Aorta (tissue), 5 donors: ENCODE results near the gene SNX30. TPM values are rescaled to one million over a fixed set of nuclear protein-coding genes. Genes with fewer than 3 reads are reported as not detected.

Experiments used
- ATAC-seq: fragments of 200-7000 bp; cut with Tn5 transposase; one replicate; pipeline ENCODE4 v1.9.1; 2022; ENCODE audit warnings: moderate library complexity; ENCODE audit not compliant: low FRiP score
- DNase-seq, 2 donors: peaks; one replicate each; pipeline ENCODE4 v3.0.0-alpha.2; 2020
- H3K27ac ChIP-seq, 2 donors: one replicate each; pipeline ENCODE4 v1.5.1; 2013; ENCODE audit warnings: low read length in 2 of 2, mild to moderate bottlenecking in 2 of 2, moderate library complexity in 2 of 2, control low read depth in 1 of 2, inconsistent platforms in 1 of 2, low read depth in 1 of 2
- H3K27me3 ChIP-seq, 2 donors: one replicate each; pipeline ENCODE4 v1.6.1; 2013; ENCODE audit warnings: control low read depth in 1 of 2, low read length in 1 of 2, mild to moderate bottlenecking in 1 of 2, moderate library complexity in 1 of 2; ENCODE audit not compliant: insufficient read depth in 2 of 2, control insufficient read depth in 1 of 2
- H3K36me3 ChIP-seq, 2 donors: one replicate each; pipeline ENCODE4 v1.6.1; 2013; ENCODE audit warnings: control low read depth in 1 of 2, low read length in 1 of 2, mild to moderate bottlenecking in 1 of 2; ENCODE audit not compliant: insufficient read depth in 2 of 2, control insufficient read depth in 1 of 2
- H3K4me1 ChIP-seq, 2 donors: one replicate each; pipeline ENCODE4 v1.6.1; 2013; ENCODE audit warnings: low read length in 2 of 2, control low read depth in 1 of 2, mild to moderate bottlenecking in 1 of 2, moderate library complexity in 1 of 2; ENCODE audit not compliant: insufficient read depth in 2 of 2, control insufficient read depth in 1 of 2
- H3K4me3 ChIP-seq, 2 donors: one replicate each; pipeline ENCODE4 v1.5.1; 2013; ENCODE audit warnings: low read length in 2 of 2, control low read depth in 1 of 2, mild to moderate bottlenecking in 1 of 2
- H3K9me3 ChIP-seq: one replicate; pipeline ENCODE4 v1.6.1; 2013; ENCODE audit warnings: mild to moderate bottlenecking, low read length; ENCODE audit not compliant: control insufficient read depth
- WGBS, 2 donors: extraction: QIAGEN DNeasy Blood & Tissue Kit; methylation state at CpG; one replicate each; pipeline ENCODE4 v1.1.7; 2013; 5-methylcytosine and 5-hydroxymethylcytosine counted together
- intact Hi-C, 2 donors: fragments of 100-400 bp; cut with DNase I; formaldehyde crosslinking; loops; one replicate each; pipeline versions ENCODE4 v1.14.2 to v1.15.0; 2022
- polyA plus RNA-seq, 2 donors: library from polyadenylated mRNA; stranded (reverse); fragments of 200-250 nt; gene quantifications; one replicate each; pipeline ENCODE4 v1.2.3, GENCODE V29; 2013
- total RNA-seq, 2 donors: library from RNA; stranded (reverse); fragmentation: NEBNext Ultra II Directional; extraction: Animal tissue kit (Norgen Biotek cat#: 25700); gene quantifications; one replicate each; pipeline ENCODE4 v1.2.1, GENCODE V29; 2021
- donor health status: healthy with polysubstance abuse.
- donor health status: Bipolar disorder and iron deficiency.
- donor health status: DM: no; HTN: no; CAD: no.
- donor health status: DM: no; HTN: no; CAD: no.
- donor health status: DM: yes; HTN: yes; CAD: no.

Gene SNX30
- total and polyA plus RNA-seq, 4 donors, result 2.8 to 11.3 (median 6.7) TPM

GRCh38 chr9:112765281-112765680 is 14.7 kb downstream of the SNX30 start:
- intact Hi-C loops, result no loop called here

GRCh38 chr9:112771359-112772214 is 21.0 kb downstream of the SNX30 start:
- Histone ChIP-seq H3K4me1 (peaks cover 0 to 1% of the 10 kb centered on the region in 2 donors), H3K9me3 (no peaks in the 10 kb centered on the region), H3K27me3 (no peaks in the 10 kb centered on the region), H3K4me3 (no peak overlapping the region), H3K36me3 (no peaks in the 10 kb centered on the region), H3K27ac (no peak overlapping the region)
- ATAC-seq (no peak), DNase-seq (no peak)
- intact Hi-C loops, result no loop called here
- WGBS, 2 donors, result 24 to 25% methylated on average over 8 of the region's 8 CpGs

More at GRCh38 chr9:112765281-112765680, 14.7 kb downstream of the SNX30 start:
- H3K4me3 ChIP-seq, result no peak overlapping the region
- DNase-seq (no peak), ATAC-seq (no peak)
- WGBS, 2 donors, result 62 to 73% methylated on average over 1 of the region's 1 CpG
- H3K27ac ChIP-seq, result no peak overlapping the region
- no peaks in the 10 kb centered on the region for H3K9me3 ChIP-seq
- H3K27me3 ChIP-seq, result no peaks in the 10 kb centered on the region
- no peaks in the 10 kb centered on the region for H3K36me3 ChIP-seq
- no peaks in the 10 kb centered on the region for H3K4me1 ChIP-seq

GRCh38 chr9:112772215-112772509 is 21.6 kb downstream of the SNX30 start:
- Histone ChIP-seq H3K4me3 (no peak overlapping the region), H3K36me3 (no peaks in the 10 kb centered on the region), H3K27me3 (no peaks in the 10 kb centered on the region), H3K27ac (no peak overlapping the region), H3K4me1 (peaks cover 0 to 1% of the 10 kb centered on the region in 2 donors), H3K9me3 (no peaks in the 10 kb centered on the region)
- DNase-seq, result no peak
- WGBS, 2 donors, result 47 to 51% methylated on average over 2 of the region's 2 CpGs
- intact Hi-C loops, result no loop called here
- no peak for ATAC-seq

- Histone ChIP-seq H3K4me3 (no peak overlapping the region), H3K27me3 (no peaks in the 10 kb centered on the region), H3K36me3 (no peaks in the 10 kb centered on the region), H3K27ac (no peak overlapping the region), H3K9me3 (no peaks in the 10 kb centered on the region), H3K4me1 (peaks cover 0 to 1% of the 10 kb centered on the region in 2 donors)
- no peak for DNase-seq
- WGBS, 2 donors, result 71 to 77% methylated on average over 4 of the region's 4 CpGs
- ATAC-seq, result no peak
- intact Hi-C loops, result no loop called here
Measured at GRCh38 chr9:112772551-112772950, 22.0 kb downstream of the SNX30 start.

- DNase-seq, result no peak
- H3K27me3 ChIP-seq, result no peaks in the 10 kb centered on the region
- H3K36me3 ChIP-seq, result no peaks in the 10 kb centered on the region
- WGBS, 2 donors, result 60 to 64% methylated on average over 9 of the region's 9 CpGs
- H3K4me1 ChIP-seq, result peaks cover 0 to 1% of the 10 kb centered on the region in 2 donors
- no peaks in the 10 kb centered on the region for H3K9me3 ChIP-seq
- H3K27ac ChIP-seq, result no peak overlapping the region
- intact Hi-C loops, result no loop called here
- no peak for ATAC-seq
- no peak overlapping the region for H3K4me3 ChIP-seq
Measured at GRCh38 chr9:112774006-112774996, 23.7 kb downstream of the SNX30 start.

- peaks cover 0 to 2% of the 10 kb centered on the region in 2 donors for H3K4me1 ChIP-seq
- intact Hi-C loops, result no loop called here
- H3K27ac ChIP-seq, result no peak overlapping the region
- no peak for ATAC-seq
- H3K27me3 ChIP-seq, result no peaks in the 10 kb centered on the region
- no peak for DNase-seq
- no peaks in the 10 kb centered on the region for H3K36me3 ChIP-seq
- H3K9me3 ChIP-seq, result no peaks in the 10 kb centered on the region
- no peak overlapping the region for H3K4me3 ChIP-seq
Measured at GRCh38 chr9:112777914-112778313, 27.4 kb downstream of the SNX30 start.

GRCh38 chr9:112780450-112781036 is 30.0 kb downstream of the SNX30 start:
- intact Hi-C loops, result no loop called here
- no peak for DNase-seq

GRCh38 chr9:112782218-112782617 is 31.7 kb downstream of the SNX30 start:
- WGBS, 2 donors, result 96% methylated on average over 1 of the region's 1 CpG

More at GRCh38 chr9:112780450-112781036, 30.0 kb downstream of the SNX30 start:
- ATAC-seq, result no peak
- Histone ChIP-seq H3K36me3 (no peaks in the 10 kb centered on the region), H3K27me3 (no peaks in the 10 kb centered on the region), H3K27ac (no peak overlapping the region), H3K4me3 (no peak overlapping the region), H3K9me3 (no peaks in the 10 kb centered on the region), H3K4me1 (peaks cover 1 to 4% of the 10 kb centered on the region in 2 donors)
- 43 to 57% methylated on average over 6 of the region's 6 CpGs for WGBS, 2 donors

More at GRCh38 chr9:112782218-112782617, 31.7 kb downstream of the SNX30 start:
- no peak for DNase-seq
- Histone ChIP-seq H3K27ac (no peak overlapping the region), H3K4me3 (no peak overlapping the region), H3K27me3 (no peaks in the 10 kb centered on the region), H3K9me3 (no peaks in the 10 kb centered on the region), H3K36me3 (no peaks in the 10 kb centered on the region), H3K4me1 (peaks cover 1 to 4% of the 10 kb centered on the region in 2 donors)
- intact Hi-C loops, result no loop called here
- no peak for ATAC-seq
